RWPE1 (cell line): Measurements from ENCODE around the gene UPF1.

Experiments
- CTCF ChIA-PET: fragments of 350-600 bp; sonication (Branson Sonifier 250); formaldehyde crosslinking; extraction: SDS; loops from one replicate; lab custom pipeline; 2021; lab: Yijun Ruan, JAX
- POLR2A ChIA-PET: fragments of 400-600 bp; formaldehyde crosslinking; extraction: SDS; loops from one replicate; lab custom pipeline; 2020; ENCODE audit warnings: antibody characterized with exemption; ENCODE audit not compliant: low non-redundant PET; lab: Yijun Ruan, JAX
- DNase-seq: peaks from one replicate; pipeline ENCODE4 v3.0.0; 2012; ENCODE audit warnings: low spot score
- H3K27ac ChIP-seq: fragments of 450-650 bp; 2 replicates; pipeline ENCODE4 v1.5.1; 2017
- TF ChIP-seq, protein P1 (sequence below): fragments of 450-650 bp; conservative IDR thresholded peaks from 2 replicates; pipeline ENCODE4 v1.5.1; 2017; ENCODE audit warnings: low read depth, mild to moderate bottlenecking

The UPF1 gene

DNA sequence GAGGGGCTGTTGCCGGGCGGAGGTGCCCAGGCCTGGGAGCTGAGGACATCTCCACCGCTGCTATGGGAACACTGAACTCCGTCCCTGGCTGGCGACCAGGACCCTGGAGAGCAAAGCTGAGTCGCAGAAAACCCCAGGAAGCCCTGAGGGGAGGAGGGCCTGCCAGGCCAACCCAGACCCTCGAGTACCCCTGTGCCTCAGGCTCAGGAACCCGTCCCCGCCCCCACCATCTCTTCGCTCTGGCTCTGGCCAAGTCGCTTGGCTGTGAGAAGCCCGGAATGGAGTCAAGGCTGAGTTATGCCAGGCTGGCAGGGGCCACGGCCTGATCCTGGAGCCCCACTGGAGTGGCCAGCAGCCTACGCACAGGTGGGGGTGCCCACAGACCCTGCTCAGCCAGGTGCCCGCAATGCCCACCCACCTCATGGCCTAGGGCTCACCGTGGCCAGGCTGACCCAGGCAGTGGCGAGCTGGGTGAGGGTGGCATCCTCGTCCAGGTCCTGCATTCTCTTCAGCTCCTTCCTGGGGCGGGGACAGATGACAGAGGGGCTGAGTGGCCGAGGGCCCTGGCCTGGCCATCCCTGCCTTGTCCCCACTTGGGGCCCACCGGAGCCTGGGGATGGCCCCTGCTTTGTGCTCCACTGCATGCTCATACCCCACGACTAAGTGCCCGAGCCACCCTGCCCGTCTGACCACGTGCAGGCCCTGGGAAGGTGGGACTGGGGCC is 72.7 kb downstream of the UPF1 start:
- no peak for DNase-seq
- TF ChIP-seq, protein P1, sequence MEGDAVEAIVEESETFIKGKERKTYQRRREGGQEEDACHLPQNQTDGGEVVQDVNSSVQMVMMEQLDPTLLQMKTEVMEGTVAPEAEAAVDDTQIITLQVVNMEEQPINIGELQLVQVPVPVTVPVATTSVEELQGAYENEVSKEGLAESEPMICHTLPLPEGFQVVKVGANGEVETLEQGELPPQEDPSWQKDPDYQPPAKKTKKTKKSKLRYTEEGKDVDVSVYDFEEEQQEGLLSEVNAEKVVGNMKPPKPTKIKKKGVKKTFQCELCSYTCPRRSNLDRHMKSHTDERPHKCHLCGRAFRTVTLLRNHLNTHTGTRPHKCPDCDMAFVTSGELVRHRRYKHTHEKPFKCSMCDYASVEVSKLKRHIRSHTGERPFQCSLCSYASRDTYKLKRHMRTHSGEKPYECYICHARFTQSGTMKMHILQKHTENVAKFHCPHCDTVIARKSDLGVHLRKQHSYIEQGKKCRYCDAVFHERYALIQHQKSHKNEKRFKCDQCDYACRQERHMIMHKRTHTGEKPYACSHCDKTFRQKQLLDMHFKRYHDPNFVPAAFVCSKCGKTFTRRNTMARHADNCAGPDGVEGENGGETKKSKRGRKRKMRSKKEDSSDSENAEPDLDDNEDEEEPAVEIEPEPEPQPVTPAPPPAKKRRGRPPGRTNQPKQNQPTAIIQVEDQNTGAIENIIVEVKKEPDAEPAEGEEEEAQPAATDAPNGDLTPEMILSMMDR: no peak
- ChIA-PET POLR2A (no interaction called here), CTCF (no interaction called here)
- peak overlapping the region; percentile 9 for H3K27ac ChIP-seq

DNA sequence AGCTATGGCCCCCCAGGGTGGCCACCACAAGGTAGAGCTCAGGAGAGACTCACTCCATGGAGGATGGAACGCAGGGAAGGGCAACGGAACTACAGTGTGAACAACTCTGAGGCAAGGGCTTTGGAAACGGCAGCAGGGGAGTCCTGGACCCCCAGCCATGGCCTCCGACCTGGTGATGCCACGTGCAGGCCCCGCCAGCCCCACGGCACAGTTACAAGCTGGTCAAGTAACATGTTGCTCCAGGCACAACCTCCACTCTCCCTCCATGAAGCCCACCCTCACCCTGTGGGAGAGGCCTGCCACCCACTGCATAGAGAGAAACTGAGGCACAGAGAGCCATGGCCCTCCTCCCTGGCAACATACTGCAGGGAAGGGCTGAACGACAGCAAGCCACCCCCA is 73.3 kb downstream of the UPF1 start:
- no peak for DNase-seq
- TF ChIP-seq, protein P1: no peak

DNA sequence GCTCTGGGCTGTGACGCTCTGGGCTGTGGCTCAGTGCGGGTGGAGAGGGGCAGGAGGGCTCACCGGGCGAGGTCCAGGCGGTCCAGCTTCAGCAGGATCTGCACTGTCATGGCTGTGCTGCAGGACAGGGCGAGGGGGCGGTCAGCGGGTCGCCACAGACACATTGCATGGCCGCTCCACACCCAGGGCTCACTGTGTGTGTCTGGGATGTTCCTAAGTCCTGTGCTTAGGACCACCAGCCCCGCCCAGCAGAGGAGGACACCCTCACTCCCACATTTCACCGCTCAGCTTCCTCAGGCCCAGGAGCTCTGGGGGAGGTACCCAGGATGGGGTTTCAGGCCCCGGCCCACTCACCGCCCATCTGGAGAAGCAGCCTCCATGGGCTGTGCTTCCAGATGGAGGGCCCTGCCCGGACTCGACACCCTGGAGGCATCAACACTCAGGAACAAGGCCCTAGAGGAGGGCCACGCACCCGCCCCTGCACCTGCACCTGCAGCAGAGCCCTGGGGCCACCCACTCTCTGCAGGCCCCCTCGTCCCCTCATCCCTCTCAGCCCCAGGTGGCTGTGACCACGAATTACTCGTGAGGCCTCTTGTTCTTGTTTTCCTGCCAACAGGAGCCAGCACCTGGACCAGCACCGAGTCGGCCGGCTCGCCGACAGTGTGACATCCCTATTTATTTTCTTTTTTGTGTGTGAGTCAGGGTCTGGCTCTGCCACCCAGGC is 73.9 kb downstream of the UPF1 start:
- peak overlapping the region; percentile 23 for H3K27ac ChIP-seq
- CTCF ChIA-PET: no interaction called here
- POLR2A ChIA-PET: no interaction called here
- TF ChIP-seq, protein P1: no peak
- no peak for DNase-seq

More for the DNA sequence above, 73.3 kb downstream of the UPF1 start:
- peak overlapping the region; percentile 23; the same call in 1 of the 2 replicates for H3K27ac ChIP-seq
- ChIA-PET CTCF (no interaction called here), POLR2A (no interaction called here)

DNA sequence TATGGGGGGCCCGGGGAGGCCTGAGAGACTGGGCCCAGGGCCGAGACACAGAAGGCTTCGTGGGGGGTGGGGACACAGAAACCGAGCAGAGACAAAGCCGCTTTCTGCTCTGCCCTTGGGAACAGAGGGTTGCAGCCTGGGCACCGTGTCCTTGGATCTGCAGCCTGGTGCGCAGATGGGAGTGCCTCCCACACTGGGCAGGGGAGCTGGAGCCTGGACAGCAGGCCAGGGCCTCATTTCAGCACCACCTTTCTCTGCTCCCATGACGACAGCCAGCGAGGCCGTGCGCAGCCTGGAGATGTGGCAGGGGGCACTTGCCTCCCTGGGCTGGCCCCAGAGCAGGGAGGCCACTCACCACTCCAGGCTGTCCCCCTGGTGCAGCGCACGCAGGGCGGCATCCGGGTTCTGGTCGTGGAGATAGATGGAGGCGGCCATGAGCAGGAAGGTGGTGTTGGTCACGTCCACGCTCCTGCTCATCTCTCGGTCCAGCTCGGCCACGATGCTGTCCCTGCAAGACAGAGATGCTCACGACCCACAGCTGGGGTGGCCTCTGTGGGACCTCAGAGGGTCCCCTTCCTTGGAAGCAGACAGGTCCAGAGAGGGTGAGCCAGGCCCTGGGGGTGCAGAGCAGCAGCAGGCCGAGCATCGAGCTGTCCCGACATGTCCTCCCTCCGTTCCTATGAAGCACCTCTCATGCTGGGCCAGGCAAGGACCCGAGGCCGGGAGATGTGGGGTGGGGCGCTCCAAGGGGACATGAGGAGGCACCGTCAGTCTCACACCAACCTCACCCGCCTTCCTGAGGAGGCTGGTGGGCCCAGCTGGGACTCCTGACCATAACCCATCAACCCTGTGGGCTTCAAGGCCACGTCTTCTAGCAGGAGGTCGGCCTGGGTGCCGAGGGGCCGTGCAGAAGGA is 75.1 kb downstream of the UPF1 start:
- H3K27ac ChIP-seq: peak overlapping the region; percentile 23
- POLR2A ChIA-PET: no interaction called here
- CTCF ChIA-PET: interaction anchor here (0.6 to 0.7 kb wide), 2 partner anchors 25 to 32 kb away, joined by 3 to 5 read pairs; no protein-coding TSS in a partner anchor

DNA sequence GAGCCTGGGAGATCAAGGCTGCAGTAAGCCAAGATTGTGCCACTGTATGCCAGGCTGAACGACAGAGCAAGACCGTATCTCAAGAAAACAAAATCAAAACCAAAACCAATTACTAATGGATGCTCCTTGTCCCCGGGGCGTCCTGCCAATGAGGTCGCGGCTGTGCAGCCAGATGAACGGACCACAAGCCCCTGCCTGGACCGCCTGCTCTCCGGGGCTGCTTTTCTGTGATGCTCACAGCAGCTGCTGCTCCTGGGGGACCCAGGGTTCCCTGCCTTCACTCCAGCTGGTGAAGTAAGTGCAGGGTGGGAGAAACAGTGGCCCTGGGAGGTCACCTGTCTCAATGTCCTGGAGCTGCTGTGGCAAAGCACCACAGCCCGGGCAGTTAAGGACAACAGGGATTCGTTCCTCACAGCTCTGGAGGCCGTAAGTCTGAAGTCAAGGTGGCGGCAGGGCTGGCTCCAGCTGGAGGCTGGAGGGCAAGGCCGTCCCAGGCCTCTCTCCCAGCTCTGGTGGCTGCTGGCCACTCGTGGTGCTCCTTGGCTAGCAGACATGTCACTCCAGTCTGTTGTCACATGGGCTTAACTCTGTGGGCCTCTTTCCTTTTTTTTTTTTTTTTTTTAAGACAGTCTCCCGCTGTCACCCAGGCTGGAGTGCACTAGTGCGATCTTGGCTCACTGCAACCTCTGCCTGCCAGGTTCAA is 77.3 kb downstream of the UPF1 start:
- CTCF ChIA-PET: interaction anchor here (0.6 to 0.7 kb wide), 2 partner anchors 128 to 453 kb away, joined by 3 to 4 read pairs; no protein-coding TSS in a partner anchor

More for the DNA sequence above, 75.1 kb downstream of the UPF1 start:
- TF ChIP-seq, protein P1: no peak
- no peak for DNase-seq

More for the DNA sequence above, 77.3 kb downstream of the UPF1 start:
- peak overlapping the region; percentile 29; the same call in 1 of the 2 replicates for H3K27ac ChIP-seq
- TF ChIP-seq, protein P1: no peak
- POLR2A ChIA-PET: no interaction called here
- no peak for DNase-seq
